Fibroblast of the aortic adventitia (primary cell): Measurements from ENCODE around the gene AGAP2. TPM values are rescaled to one million over a fixed set of nuclear protein-coding genes. Genes with fewer than 3 reads are reported as not detected.
A peak's percentile ranks its signal among the peaks of the same experiment; 100 is the strongest.

Source experiments
- DNase-seq: peaks from one replicate; pipeline ENCODE4 v3.0.0-alpha.2; 2010; ENCODE audit warnings: low read depth
- H3K4me3 ChIP-seq: 2 replicates; pipeline ENCODE4 v1.5.1; 2011; ENCODE audit warnings: low read depth, mild to moderate bottlenecking, control low read depth, low read length, moderate library complexity
- total RNA-seq: library from RNA; depleted of rRNA; stranded (reverse); fragments of >200 nt; gene quantifications from 2 replicates; pipeline ENCODE4 v1.2.3, GENCODE V29; 2012; ENCODE audit warnings: low replicate concordance
- TF ChIP-seq, protein P1 (sequence below): IDR thresholded peaks from 2 replicates; pipeline ENCODE4 v1.5.1; 2011; ENCODE audit warnings: mild to moderate bottlenecking, low read length, control low read depth, inconsistent platforms; ENCODE audit not compliant: insufficient read depth

AGAP2 gene
- total RNA-seq, 1 donor = 0.27 TPM

DNA sequence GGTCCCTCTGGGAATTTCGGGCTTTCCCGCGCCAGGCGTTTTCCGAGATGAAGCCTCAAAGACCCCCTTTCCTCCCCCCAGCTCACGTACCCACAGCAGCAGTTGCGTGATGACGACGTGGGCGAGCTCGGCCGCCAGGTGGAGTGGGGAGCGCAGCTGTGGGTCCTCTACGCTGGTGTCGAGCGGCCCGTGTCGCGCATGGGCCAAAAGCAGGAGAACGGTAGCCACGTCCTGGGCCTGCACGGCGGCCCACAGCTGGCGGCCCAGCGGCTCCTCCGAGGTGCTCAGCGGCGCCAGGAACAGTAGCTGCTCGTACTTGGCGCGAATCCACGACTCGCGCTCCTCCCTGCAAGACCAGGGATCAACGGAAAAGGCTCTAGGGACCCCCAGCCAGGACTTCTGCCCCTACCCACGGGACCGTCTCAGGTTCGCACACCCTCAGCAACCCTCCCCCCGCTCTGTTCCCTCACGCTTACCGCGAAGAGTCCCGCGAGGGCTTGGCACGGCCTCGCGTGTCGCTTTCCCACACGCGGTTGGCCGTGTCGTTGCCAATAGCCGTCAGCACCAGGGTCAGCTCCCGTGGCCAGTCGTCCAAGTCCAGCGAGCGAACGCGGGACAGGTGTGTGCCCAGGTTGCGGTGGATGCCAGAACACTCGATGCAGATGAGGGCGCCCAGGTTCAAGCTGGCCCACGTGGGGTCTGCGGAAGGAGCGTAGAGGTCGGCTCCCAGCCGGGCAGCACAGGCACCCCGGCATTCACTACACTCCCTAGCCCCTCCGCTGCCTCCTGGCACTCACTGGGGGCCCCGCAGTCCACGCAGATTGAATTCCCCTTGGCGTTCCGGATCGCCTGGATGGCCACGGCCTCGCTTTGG, 11.4 kb downstream of the AGAP2 start:
- DNase-seq = no peak
- TF ChIP-seq, protein P1, sequence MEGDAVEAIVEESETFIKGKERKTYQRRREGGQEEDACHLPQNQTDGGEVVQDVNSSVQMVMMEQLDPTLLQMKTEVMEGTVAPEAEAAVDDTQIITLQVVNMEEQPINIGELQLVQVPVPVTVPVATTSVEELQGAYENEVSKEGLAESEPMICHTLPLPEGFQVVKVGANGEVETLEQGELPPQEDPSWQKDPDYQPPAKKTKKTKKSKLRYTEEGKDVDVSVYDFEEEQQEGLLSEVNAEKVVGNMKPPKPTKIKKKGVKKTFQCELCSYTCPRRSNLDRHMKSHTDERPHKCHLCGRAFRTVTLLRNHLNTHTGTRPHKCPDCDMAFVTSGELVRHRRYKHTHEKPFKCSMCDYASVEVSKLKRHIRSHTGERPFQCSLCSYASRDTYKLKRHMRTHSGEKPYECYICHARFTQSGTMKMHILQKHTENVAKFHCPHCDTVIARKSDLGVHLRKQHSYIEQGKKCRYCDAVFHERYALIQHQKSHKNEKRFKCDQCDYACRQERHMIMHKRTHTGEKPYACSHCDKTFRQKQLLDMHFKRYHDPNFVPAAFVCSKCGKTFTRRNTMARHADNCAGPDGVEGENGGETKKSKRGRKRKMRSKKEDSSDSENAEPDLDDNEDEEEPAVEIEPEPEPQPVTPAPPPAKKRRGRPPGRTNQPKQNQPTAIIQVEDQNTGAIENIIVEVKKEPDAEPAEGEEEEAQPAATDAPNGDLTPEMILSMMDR = peak; percentile 52
- peak overlapping the region; percentile 87 for H3K4me3 ChIP-seq

DNA sequence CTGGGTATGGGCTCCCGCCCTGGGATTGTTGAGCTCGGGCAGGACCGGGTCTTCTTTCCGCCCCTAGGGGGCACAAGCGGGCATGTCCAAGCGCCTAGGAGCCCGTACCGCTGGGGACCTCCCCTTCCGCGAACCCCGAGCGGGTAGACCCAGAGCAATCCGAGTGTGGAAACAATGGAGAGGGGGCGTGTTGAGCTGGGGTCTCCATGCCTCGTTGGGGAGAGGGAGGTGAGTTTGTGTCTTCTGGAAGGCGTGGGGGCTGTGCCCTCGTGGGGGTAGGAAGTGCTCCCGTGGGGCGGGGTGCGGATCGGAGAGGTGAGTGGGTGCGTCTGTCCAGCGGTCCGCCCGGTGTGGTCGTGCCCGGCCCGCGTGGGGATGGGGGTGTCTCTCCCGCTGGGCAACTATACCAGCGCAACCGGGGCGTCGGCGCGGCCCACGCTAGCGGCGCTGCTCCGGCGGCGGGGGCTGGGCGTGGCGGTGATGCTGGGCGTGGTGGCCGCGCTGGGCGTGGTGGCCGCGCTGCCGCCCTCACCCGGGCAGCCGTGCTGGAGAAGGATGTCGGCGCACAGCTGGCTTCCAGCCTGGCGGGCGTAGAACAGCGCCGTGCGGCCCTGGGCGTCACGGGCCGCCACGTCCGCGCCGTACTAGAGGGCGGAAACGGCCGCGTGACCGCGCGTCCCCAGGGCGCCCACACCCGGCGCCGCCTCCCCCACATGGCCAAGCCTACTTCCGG, 12.2 kb downstream of the AGAP2 start:
- TF ChIP-seq, protein P1 = peak; percentile 88
- peak; percentile 82 for DNase-seq
- peak overlapping the region; percentile 87 for H3K4me3 ChIP-seq

DNA sequence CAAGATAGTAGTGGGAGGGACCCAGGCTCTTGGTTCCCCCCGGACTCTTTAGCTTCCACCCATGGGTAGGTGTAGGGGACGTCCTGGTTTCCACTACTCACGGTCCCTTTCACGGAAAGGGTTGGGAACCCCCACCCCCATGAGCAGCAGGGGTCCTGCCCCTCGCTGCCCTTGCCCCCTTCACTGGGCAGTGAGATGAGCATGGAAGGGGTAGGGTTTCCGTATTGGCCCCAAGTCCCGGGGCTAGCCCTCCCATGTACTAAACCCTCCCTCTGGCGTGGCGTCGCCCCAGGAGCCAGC, 12.7 kb downstream of the AGAP2 start:
- no peak for DNase-seq
- peak overlapping the region; percentile 87 for H3K4me3 ChIP-seq
- TF ChIP-seq, protein P1 = no peak

DNA sequence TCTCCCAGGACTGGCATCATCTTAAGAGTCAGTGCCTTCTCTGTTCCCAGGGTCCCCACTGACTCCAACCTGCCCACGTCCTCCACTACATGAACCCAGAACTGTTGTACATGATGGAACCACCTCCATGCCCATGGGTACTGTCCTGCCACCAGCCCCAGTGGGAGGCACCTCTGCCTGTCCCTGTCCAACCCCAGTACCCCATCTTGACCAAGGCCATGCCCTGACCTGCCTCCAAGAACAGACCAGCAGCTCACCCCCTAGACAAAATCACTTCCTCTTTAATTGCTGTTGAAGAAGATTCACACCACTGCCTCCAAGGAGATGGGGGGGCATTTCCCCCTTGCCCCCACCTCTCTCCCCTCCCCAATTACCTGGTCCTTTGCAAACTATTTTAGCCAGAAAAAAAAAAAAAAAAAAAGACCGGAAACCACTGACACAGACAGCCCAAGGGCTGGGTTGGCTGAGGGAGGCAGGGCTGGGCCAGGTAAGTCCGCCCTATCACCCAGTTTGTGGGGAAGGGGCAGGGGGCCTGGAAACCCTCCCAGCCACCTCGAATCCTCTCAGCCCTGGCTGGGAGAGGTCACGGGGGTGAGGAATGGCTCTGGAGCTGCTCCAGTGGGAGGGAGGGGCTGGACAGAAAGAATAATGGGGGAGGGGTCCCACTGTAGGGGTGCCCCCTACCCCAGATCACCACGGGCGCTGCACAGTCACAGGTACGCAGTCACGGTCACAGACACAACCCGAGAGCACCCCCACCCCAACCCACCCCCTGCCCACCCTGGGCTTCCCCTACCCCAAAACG, 13.4 kb downstream of the AGAP2 start:
- DNase-seq = no peak
- TF ChIP-seq, protein P1 = no peak
- no peak overlapping the region for H3K4me3 ChIP-seq

DNA sequence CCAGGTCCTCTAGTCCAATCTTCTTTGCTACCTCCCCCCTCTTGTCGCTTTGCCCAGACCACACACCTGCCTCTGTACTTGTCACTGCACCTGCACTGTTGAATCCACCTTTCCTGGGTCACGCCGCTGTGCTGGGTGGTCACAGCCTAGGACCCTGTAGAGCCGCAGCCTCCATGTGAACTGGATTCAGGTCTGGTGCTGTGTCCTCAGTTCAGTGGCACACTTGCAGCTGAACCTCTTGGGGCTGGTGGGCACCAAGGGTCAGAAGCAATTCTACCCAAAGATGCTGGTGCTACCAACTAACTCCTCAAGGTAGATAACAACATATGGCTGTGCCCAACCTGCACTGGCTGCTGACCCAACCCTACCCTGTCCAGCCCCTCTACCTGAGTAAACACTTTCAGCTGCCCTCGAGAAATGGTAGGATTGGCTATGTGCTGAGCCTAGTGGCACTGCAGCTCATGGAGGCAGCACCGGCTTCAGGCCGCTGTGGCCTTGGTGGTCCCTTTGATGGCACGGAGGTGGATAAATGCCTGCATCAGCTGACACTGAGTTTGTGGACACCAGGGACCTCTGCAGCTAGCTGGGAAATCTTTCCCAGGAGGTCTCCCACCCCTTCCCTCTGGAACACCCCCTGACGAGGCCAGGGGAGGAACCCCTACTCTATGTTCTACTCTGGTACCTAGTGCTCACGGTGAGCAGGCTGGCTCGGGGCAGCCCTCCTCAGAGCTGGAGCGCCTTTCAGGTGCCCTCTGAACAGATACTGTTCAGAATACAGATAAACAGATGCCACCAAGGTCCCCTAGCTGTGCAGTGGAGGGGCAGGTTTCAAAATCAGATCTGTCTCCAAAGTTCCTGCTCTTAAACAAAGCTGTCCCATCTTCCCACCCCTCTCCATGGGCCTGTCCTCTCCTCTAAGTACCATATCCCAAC, 14.3 kb downstream of the AGAP2 start:
- no peak for DNase-seq
- TF ChIP-seq, protein P1 = no peak
- no peak overlapping the region for H3K4me3 ChIP-seq

DNA sequence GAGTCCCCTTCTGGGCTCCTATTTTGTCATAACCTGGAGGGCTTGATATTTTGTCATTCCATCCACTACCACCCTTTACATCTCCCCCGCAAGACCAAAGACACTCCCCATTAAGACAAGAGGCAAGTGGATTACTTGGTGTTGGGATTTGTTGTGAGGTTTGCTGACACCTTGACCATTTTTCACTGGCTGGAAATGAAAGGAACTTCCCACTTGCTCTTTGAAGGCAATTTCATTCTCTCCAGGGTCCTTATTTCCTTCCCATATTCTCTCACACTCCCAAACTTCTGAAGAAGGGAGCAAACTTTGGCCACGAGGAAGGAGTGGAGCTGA, 14.9 kb downstream of the AGAP2 start:
- H3K4me3 ChIP-seq = no peak overlapping the region
- TF ChIP-seq, protein P1 = no peak
- no peak for DNase-seq
